Activated CD4-positive, CD25-positive, alpha-beta regulatory T cell (primary cell): ENCODE data around the gene TIRAP.
A peak's percentile ranks its signal among the peaks of the same experiment; 100 is the strongest.
"Not testable (repeated sequence)": the region's sequence is repeated elsewhere in the genome, so short reads cannot be mapped to it uniquely, and the experiment has no call there.

Source experiments
- DNase-seq, 4 experiments: peaks; one replicate each; lab custom pipeline; 2025; lab: John Stamatoyannopoulos, UW

The TIRAP gene

DNA sequence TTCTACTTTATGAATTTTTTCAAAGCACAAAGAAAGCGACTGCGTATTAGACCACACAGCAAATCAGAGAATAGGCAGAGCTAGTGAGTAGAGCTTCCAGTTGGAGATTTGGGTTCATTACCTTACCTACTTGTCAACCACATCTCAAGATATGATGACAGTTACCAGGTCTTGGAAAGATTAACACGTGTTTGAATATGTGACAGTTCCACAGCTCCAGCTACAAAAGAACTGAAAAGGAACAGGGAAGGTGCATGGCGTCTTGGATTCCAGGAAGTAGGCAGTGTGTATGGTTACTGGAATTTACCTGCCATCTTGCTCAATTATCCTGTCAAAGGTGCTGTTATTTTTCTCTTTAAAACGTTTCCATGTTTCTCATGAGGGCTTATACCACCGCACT, 5.3 kb downstream of the TIRAP start:
- DNase-seq: no peak

DNA sequence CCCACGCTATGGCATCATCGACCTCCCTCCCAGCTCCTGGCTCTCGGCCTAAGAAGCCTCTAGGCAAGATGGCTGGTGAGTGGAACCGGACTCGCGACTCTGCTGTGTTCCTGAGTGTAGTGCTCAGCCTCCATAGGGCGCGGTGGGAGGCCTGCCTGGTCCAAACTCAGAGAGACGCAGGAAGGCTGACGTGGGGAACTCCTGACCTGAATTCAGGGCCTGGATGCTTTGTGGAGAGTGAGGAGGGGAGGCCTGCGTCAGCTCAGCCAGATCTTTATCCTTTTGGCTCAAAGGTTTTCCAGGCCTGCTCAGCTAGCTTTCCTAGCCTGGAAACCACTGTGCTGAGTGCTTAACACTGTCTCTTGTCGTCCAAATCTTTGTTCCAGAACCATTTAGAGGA, 8.0 kb downstream of the TIRAP start:
- no peak for DNase-seq

- DNase-seq: no peak
Measured at GRCh38 chr11:126293726-126294125, 10.8 kb downstream of the TIRAP start.

- no peak for DNase-seq
Measured at GRCh38 chr11:126297004-126297403, 14.1 kb downstream of the TIRAP start.

DNA sequence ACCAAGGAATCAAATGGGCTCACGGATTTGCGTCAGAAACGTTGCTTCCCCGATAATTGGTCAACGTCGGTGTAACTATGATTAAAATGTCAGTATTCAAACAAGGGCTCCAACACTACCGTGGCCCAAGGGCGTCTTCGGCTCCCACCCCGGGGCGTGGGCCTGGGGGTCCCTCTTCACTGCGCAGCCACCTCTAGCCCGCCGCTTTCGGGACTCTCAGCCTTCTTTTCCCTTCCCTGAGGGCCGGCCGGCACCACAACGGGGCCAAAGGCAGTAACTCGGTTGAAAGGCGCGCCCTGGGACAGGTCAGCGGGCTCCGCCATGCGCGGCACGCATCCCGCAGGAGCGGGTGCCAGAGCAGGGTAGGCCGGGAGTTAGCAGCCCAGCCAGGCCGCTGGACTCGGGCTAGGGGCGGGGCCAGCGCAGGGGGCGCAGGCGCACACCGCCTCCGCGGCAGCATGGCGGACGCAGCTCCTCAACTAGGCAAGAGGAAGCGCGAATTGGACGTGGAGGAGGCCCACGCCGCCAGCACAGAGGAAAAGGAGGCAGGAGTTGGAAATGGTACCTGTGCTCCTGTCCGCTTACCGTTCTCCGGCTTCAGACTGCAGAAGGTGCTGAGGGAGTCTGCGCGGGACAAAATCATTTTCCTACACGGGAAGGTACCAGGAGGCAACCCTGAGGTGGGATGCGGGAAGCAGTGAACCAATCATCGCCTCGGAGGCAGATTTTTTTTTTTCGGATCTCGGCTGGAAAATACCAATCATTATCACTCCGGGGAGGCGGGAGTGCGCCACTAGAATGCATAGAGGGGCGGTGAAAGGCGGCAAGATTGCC, 20.9 kb downstream of the TIRAP start, which contains the start of gene DCPS:
TSS of gene DCPS (plus strand) at position 438 of the 834 bp plus-strand sequence. CDS start at position 459, 21 bp downstream.
- DNase-seq: peak; percentile 66 to 77 (median 72)

GRCh38 chr11:126304457-126305075, 21.7 kb downstream of the TIRAP start:
- no peak for DNase-seq

- no peak for DNase-seq
Measured at GRCh38 chr11:126305699-126306098, 22.8 kb downstream of the TIRAP start.

DNA sequence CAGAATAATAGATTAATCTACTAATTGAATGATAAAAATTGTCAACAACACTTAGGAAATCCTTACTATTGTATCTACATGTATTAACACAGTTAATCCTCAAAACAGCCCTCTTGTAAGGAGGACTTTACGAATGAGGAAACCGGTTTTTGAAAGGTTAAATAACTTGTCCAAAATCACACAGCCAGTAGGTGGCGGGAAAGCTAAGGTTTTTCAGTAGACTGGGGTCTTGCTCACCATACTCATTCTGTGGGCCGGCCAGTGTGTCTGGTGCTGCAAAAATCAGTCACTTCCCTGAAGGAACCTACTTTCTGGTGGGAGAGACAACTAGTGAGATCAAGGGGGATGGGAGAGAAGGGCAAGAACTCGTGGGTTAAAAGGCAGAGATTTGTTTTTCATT, 24.8 kb downstream of the TIRAP start:
- DNase-seq: no peak

DNA sequence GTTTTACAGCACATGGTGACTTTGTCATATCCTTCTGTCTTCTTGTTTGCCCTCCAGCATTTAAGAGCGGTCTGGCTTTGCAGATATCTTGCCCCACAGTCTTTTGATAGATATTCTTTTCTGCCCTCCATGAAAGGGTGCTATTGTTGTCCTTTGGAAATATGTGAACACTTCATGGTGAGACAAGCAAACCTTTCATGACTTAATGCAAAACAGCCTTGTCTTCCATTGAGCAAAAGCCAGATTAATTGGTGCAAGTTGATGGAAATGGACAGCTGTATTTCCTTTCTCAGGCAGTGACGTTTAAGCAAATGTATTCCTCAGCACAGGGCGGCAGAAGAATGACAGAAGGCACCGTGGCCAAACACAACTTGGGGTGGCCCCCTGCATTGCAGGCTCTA, 25.4 kb downstream of the TIRAP start:
- DNase-seq: no peak

DNA sequence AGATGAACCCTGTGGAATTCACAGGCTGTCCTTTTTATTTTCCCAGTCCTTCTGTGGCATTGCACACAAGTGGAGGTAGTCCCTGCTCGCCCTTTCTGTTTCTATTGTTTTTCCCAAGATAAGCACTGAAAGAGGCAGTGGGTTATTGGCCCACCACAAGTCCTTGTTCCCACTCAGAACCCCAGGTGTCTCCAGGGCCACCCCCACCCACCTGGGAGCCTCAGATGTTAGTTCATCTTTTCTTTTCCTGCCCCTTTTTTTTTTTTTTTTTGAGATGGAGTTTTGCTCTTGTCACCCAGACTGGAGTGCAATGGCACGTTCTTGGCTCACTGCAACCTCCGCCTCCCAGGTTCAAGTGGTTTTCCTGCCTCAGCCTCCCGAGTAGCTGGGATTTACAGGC, 25.9 kb downstream of the TIRAP start:
- DNase-seq: not testable (repeated sequence)

DNA sequence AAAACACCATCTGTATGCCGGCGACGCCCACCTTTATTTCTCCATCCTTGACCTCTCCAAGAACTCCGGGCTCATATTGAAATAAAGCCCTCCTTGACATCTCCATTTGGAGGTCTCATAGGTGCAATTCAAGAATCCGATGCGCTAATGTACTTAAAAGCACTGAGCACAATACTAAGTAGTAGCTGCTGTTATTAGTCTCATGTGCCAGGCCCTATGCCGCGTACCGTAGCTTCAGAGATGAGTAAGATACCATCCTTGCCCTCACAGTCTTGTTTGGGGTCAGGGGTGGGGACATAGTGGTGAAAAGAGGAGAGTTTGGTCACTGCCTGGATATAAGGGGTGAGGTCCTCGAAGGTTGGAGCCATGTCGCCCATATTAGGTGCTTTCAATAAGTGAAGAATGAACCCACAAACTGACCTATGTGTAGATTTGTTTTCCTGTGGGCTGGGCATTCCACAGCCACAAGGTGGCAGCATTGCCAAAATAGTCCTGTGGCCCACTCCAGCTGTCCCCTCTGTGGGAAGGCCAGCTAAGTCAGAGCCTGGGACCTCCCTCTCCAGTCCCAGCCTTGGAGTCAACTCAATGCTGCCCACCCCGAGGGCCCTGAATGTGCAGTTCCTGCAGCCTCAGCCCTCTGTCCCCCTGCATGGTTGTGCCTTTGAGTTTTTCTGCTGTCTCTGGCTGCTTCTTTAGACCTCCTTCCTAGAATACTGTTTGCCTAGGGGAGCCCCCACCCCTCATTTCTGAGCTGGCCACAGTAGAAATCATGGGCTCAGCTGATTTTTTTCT, 27.5 kb downstream of the TIRAP start:
- DNase-seq: peak in 1 of 4 experiments; percentile 22

GRCh38 chr11:126310992-126311310, 28.1 kb downstream of the TIRAP start:
- no peak for DNase-seq

DNA sequence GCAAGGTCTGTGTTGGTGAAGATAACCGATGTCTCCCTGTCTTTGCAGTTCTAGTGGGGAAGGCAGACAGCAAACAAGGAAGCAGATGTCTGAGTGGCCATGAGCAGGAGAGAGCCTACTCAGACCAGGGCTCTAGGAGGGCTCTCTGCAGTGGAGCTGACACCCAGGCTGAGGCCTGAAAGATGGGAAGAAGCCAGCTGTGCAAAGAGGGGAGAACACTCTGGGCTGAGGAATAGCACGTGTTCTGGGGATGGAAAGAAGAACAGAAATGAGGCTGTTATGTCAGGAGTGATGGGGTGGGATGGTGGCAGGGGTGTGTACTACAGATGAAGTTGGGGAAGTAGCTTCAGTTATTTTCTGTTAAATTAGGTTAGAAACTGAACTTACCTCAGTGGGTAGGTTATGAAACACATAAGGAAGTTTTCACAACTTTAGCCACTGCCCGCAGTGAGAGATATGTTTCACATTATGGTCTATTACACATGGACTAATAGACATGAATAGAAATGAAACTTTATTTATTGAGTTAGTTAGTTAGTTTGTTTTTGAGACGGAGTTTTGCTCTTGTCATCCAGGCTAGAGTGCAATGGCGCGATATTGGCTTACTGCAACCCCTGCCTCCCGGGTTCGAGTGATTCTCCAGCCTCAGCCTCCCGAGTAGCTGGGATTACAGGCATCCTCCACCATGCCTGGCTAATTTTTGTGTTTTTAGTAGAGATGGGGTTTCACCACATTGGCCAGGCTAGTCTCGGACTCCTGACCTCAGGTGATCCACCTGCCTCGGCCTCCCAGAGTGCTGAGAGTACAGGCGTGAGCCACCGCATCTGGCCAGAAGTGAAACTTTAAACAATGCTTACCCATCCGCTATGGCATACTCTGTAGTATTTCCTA, 28.8 kb downstream of the TIRAP start:
- DNase-seq: no peak

DNA sequence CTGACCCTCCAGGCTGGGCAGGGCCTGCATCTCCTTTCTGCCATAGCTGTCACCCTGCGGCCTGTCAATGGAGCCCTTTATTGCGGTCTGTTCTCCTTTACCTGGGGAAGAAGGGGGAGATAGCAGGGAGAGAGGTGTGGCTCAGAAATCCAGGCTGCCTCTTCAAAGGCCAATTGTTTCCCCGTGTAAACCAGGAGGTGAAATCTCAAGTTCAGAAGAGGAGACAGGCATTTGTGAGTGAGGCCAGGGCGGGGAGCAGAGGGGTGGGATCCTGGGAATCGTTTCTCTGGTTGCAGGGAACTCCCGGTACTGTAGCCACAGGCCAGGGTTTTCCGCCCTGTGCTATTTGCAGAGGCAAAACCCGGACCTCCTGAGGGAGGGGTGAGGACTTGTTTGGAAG, 30.1 kb downstream of the TIRAP start:
- no peak for DNase-seq

- no peak for DNase-seq
Measured at GRCh38 chr11:126313826-126314225, 30.9 kb downstream of the TIRAP start.

DNA sequence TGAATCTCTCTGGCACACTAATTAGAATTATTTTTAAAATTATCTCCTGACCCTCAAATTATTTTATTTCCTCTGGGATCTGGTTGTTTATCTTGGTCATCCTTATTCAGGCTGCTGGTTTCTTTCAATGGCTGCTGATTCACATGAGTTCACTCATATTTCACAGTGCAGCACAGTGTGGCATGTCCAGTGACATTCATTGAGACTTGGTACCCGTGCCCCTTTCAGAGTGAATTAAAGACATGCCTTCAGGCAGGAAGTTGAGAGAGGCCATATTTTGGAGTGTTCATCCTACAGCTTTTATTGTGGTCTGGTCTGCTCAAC, 34.5 kb downstream of the TIRAP start:
- no peak for DNase-seq

- no peak for DNase-seq
Measured at GRCh38 chr11:126317756-126318573, 35.1 kb downstream of the TIRAP start.

DNA sequence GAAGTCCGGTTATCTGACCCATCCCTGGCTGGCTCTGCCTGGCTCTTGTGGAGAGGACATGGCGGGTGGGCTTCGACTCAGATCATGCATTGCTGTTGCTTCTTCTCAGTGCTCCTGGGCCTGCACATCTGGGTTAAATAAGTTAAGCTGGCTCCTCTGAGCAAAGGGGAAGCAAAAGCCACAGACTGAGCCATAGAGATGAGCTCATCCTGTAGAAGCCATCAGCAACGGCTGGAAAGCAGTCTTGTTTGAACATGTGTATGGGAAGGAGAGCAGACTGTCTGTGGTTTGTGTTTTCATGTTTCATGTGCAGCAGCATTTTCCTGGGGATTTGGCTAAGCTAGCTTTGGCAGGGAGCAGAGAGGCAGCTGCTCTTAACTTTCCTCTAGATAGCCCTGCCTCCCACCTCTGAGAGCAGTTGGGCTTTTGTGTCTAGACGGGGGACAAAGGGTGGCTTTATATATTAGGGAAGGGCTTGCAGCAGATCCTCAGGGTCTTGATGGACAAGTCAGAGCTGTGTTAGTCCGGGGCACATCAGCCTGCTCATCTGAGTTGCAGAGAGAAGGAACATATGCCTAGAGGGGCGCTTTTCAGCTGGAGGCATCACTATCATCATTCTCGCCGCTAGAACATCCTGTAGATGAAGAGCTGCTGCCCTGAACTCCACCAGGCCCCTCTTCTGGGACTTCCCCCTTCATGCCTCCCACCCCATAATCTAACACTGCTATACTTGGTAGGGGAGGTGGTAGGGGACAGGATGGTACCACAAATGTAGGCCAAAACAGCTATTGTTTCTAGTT, 35.9 kb downstream of the TIRAP start:
- no peak for DNase-seq

DNA sequence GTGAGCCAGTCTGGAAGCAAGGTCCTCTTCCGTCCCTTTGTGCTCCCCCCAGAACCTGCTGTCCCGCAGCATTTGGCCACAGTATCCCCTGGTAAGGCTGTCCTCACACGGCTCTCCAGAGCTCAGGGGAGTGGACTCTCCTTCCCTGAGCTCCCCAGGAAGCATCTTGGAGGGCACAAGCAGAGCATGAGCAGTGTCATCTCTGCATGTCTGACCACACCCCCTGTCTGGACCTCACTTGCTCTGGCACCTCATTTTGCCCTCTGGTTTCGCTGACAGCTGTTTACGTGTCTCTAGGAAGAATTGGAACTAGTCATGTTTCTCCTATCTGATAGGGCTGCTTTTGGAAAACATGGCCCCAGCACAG, 36.5 kb downstream of the TIRAP start:
- no peak for DNase-seq

- DNase-seq: no peak
Measured at GRCh38 chr11:126322996-126323395, 40.1 kb downstream of the TIRAP start.
